HCT116 (cell line): Measurements from ENCODE around the gene ORMDL2.

Source experiments
- ATF3 ChIP-seq: IDR thresholded peaks from 2 replicates; pipeline ENCODE4 v1.6.1; 2012
- CEBPB ChIP-seq: IDR thresholded peaks from 2 replicates; pipeline ENCODE4 v1.6.1; 2012; ENCODE audit warnings: low read depth
- CTCF ChIP-seq, 3 experiments: fragments of 200-600 bp in 1 of 3; sonication (generic) in 1 of 3; IDR thresholded peaks in 2 of 3; conservative IDR thresholded peaks in 1 of 3; 2 replicates each; pipeline ENCODE4 v1.5.1; 2012 to 2017; ENCODE audit warnings: low read depth in 2 of 3, low read length in 2 of 3, antibody characterized with exemption in 1 of 3, borderline replicate concordance in 1 of 3, control low read depth in 1 of 3, mild to moderate bottlenecking in 1 of 3, mixed read lengths in 1 of 3, mixed run types in 1 of 3, moderate library complexity in 1 of 3; ENCODE audit not compliant: insufficient read depth in 1 of 3
- ELF1 ChIP-seq: IDR thresholded peaks from 2 replicates; pipeline ENCODE4 v1.6.1; 2012; ENCODE audit warnings: low read depth, borderline replicate concordance
- EZH2 ChIP-seq: fragments of 200-600 bp; sonication (generic); IDR thresholded peaks from 2 replicates; pipeline ENCODE4 v1.6.1; 2017; ENCODE audit warnings: antibody characterized with exemption, mixed run types
- EZH2phosphoT487 ChIP-seq: fragments of 200-600 bp; IDR thresholded peaks from 2 replicates; pipeline ENCODE4 v1.6.1; 2018; ENCODE audit warnings: antibody characterized with exemption, borderline replicate concordance
- MAX ChIP-seq: IDR thresholded peaks from 2 replicates; pipeline ENCODE4 v1.6.1; 2012
- POLR2A ChIP-seq: IDR thresholded peaks from 2 replicates; pipeline ENCODE4 v1.7.0; 2011; ENCODE audit warnings: borderline replicate concordance; ENCODE audit not compliant: insufficient read depth, insufficient read length; ENCODE audit errors: extremely low read depth
- POLR2AphosphoS5 ChIP-seq: IDR thresholded peaks from 2 replicates; pipeline ENCODE4 v1.6.1; 2011; ENCODE audit warnings: mild to moderate bottlenecking, low read depth, low read length, moderate library complexity
- RAD21 ChIP-seq: IDR thresholded peaks from 2 replicates; pipeline ENCODE4 v1.6.1; 2012; ENCODE audit warnings: low read depth, mild to moderate bottlenecking
- SP1 ChIP-seq: IDR thresholded peaks from 2 replicates; pipeline ENCODE4 v1.6.1; 2012; ENCODE audit warnings: low read depth
- SRF ChIP-seq: IDR thresholded peaks from 2 replicates; pipeline ENCODE4 v1.6.1; 2012; ENCODE audit warnings: low read depth
- YY1 ChIP-seq: IDR thresholded peaks from 2 replicates; pipeline ENCODE4 v1.6.1; 2011; ENCODE audit warnings: low read length, low read depth, moderate library complexity, mild to moderate bottlenecking; ENCODE audit not compliant: insufficient replicate concordance; ENCODE audit errors: extremely low read depth
- ZNF274 ChIP-seq: fragments of 200-500 bp; sonication (Bioruptor generic); IDR thresholded peaks from 2 replicates; pipeline ENCODE4 v1.6.1; 2014; ENCODE audit warnings: mild to moderate bottlenecking, low read depth, low read length, inconsistent platforms

- TF ChIP-seq CTCF (IDR thresholded peaks at IDR 0.05 in 2 of 3, conservative IDR thresholded peaks at IDR 0.05 in 1 of 3; ENCODE audit: borderline replicate concordance in 1 of 3, insufficient read depth in 1 of 3, low read depth in 2 of 3, low read length in 2 of 3) (no peak), SP1 (no peak), RAD21 (no peak), YY1 (no peak), MAX (no peak), ATF3 (no peak), EZH2 (no peak), CEBPB (no peak), POLR2AphosphoS5 (no peak), EZH2phosphoT487 (no peak), ELF1 (no peak), POLR2A (no peak), SRF (no peak), ZNF274 (no peak)
Observed at GRCh38 chr12:55865327-55865726, 47.5 kb downstream of the ORMDL2 start.
